HG03442 (cell line): ENCODE measurements around the gene MAP2K5.
A peak's percentile ranks its signal among the peaks of the same experiment; 100 is the strongest.

Experiments used
- ATAC-seq: cut with Tn5 transposase; IDR thresholded peaks from one replicate; pipeline ENCODE4 v1.9.1; 2021; ENCODE audit warnings: mild to moderate bottlenecking, moderate library complexity; ENCODE audit not compliant: unreplicated experiment

The MAP2K5 gene

DNA sequence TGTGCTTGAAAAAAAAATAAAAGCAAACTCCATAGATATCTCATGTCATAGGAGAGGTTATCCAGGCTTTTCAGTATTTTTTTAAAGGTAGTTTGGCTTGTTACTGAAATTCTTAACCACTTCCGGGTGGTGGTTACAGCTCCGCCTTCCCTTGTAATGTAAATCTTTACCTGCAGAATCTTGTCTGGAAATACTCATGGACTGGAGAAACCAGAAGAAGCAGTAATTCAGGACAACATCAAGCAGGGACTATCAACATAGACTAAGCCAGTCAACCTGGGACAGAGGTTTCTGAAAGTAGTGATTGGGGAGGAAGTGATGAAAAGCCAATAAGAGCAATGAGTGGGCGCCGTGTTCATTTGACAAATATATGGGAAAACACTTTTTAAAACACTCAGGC, 203.9 kb downstream of the MAP2K5 start:
- no peak for ATAC-seq

DNA sequence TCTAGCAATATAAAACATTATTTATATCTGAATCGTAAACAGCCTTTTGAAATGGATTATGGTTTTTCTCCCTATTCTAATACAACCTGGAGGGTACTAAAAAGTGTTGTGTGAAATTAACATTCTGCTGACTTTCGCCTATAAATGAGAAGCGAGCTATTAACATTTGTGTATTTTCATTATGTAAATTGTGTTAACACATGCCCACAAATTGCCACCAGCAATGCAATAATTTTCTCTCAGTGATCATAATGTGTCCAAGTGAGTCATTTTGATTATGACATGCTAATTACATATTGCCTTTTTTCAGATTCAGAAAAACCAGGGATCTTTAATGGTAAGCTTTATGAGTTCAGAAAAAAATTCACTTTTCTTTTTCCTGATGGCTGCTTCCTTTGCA, 205.4 kb downstream of the MAP2K5 start:
- ATAC-seq = no peak

DNA sequence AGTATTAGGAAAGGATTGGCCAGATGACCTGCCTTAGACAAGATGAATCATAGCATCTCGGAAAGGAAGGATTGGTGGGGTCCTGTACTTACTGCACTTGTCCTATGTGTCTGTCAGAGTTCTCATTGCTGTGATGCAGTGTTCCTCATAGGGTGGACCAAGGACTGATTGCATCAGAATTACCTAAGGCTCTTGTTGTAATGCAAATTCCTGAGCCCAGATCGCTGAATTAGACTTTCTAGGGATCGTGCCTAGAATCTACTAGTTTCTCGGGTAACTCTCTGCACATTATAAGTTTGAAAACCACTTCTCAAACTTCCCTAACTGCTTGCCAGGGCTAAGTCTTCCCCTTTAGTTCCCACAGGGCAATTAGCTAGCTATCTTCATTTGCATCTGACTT, 207.9 kb downstream of the MAP2K5 start:
- ATAC-seq = no peak

DNA sequence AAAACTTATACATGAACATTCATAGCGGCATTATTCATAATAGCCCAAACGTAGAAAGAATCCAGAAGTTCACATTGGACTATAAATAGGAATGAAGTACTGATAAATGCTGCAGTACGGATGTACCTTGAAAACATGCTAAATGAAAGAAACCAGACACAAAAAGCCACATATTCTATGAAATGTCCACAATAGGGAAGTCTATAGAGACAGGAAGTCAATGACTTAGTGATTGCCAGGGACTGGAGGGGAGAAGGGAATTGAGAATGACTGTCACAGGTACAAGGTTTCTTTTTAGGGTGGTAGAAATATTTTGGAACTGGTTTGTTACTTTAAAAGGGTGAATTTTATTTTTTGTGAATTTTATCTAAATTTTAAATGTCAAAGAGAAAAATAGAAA, 211.4 kb downstream of the MAP2K5 start:
- no peak for ATAC-seq

DNA sequence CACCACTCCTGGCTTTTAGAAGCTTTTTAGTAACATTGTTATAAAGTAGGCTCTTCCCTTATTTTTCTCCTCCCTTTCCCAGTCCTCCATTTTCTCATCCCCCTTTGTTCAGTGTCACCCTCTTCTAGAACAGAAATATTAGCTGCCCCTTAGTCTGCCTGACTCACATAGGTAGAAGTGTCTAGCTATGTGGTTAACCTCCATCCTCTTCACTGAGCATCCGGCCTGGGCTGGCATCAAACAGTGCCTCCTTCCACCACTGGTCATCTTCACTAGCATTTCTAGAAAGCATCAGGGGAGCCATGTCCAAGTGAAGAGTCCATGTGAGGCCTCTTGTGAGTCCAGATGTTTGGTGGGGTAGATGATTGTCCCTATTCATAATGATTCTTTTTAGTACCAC, 212.8 kb downstream of the MAP2K5 start:
- ATAC-seq = no peak

DNA sequence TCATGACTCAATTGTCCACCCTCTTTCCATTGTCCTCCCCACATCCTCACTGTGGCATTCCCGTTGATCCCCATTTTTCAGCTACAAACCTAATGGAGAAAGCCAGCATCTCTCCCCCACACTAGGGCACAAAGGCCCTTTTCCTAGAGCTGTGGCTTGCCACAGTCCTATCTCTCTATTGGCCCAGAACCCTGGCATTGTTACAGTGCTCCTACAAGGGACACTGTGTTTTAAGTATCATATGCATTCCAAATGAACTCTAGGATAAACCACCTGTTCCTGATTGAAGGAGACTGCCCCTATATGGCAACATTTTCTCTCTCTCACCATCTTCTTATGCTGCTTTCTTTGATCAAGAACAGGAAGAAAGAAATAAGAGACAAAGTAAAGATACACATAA, 213.4 kb downstream of the MAP2K5 start:
- no peak for ATAC-seq

DNA sequence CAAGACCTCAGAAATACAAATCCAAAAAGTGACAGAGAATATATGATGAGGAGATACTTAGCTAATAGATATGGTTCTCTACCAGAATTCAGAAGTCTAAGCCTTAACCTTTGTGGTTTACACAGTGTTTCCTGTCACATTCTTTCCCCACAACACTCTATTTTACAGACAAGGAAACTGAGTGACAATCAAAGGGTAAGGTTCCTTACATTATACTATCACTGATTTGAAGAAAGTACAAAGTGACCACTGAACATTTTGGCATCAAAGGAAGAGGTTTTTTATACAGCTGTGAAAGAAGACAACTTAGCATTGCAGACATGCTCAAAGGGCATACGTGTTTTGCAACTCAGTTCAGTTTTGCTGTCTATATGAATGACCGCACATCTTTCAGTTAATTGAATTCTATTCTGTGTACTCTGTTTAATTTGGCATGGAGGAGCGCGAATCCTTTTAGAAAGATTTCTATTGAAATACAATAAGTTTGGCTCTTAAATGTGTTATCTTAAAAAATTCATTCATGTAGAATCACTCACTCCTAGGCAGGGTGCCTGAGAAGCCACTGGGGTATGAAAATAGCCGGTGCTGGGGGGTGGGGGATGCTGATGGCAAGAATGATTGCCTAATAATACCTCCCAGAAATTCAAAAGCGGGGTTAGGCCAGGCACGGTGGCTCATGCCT, 216.3 kb downstream of the MAP2K5 start:
- no peak for ATAC-seq

DNA sequence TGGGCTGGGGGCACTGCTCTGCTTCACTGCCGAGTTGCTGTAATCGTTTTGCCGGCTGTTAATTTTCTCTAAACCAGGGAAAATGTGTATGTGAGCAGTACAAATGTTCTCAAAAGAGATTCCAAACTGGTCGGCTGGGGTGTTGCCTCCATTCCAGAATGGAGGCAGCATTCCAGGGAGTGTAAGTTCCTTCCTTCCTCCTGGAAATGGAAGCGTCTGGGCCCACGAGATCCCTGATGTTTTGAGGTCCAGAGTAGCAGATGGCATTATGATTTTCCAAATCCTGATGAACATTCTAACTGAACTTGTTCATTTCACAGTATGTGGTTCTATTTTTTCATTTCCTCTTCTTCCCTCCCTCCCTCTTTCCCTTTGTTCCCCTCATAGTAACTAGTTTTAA, 218.4 kb downstream of the MAP2K5 start:
- no peak for ATAC-seq

DNA sequence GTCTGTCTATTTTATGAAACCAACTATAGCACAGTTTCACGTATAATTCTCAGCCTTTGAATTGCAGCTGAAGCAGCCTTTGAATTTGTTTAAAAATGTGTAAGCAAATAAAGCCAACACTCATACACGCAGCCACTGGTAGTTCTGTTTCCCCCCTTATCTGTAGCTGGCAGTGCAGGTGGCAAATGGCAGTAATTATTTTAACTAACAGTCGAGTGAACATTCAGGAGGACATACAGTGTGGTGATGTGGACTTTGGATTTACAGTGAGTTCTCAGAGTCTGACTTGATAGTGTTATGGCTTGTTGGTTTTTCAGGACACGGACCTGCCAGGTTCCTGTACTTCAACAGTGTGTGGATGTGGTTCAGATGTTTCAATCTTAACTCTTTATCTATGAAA, 218.8 kb downstream of the MAP2K5 start:
- ATAC-seq = no peak

DNA sequence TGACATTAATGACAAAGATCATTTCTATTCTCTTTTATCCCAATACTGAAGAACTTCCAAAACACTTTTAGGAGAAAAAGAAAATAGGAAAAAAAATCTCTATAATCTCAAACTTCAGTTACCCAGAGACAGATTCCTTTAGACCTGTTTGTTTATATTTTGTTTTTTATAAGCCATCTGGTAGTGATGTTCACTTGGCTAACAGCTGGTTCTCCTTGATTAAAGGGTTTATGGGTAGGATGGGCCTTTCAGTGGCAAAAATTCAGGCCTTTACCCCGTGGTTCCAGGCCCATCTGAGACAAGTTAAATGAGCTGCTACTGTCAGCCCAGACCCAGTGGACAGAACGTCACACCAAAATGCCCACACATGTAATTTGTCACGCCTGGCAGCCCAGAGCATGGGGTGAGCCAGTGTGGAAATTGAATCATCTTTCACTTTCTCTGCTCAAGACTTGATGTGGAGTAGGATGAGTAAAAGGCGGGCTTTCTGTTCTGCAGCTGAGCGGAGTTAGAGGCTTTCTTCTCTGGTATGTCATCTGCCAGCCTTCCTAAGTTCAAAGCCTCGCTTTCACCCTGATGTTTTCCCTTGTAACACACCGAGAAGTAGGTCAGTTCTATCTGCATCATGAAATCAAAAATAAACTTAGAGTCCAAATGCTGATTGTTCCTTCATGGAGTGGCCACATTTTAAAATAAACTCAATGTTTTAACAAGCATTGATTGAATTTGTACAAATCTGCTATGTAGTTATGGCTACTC, 220.3 kb downstream of the MAP2K5 start:
- peak; percentile 88 for ATAC-seq

DNA sequence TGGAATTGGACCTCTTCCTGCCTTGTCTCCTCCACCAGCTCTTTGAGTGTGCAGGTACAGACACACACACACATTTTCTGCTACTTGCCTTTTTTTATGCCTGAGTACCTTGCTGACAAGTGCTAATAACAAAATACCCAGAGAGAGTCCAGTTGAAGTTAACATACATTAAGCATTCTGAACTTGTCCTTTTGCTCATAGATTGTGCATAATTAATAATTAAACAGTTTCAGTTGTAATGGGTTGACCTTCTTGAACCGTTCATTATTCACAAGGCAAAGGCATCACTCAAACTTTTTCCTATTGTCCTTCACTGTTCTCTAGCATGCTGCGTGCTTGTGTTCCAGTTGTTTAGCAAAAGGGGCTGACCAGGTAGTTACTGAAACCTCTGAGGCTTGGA, 223.2 kb downstream of the MAP2K5 start:
- ATAC-seq = no peak

DNA sequence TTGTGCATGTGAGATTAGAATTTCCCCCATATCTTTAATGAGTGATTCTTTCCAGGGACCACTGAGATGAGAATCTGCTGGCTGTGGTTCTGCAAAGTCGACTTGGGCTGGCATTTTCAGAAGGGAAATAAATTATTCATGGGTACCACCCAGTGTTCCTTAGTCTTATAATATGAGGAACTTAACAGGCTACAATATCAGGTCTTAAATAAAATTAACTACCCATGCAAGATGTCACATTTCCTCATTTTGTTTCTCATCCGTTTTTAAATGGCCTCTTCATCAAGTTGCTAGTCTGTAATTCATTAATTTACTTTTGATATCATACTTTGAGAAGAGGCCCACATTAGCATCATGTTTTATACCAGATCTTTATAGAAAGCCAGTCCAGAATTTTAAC, 224.5 kb downstream of the MAP2K5 start:
- no peak for ATAC-seq

DNA sequence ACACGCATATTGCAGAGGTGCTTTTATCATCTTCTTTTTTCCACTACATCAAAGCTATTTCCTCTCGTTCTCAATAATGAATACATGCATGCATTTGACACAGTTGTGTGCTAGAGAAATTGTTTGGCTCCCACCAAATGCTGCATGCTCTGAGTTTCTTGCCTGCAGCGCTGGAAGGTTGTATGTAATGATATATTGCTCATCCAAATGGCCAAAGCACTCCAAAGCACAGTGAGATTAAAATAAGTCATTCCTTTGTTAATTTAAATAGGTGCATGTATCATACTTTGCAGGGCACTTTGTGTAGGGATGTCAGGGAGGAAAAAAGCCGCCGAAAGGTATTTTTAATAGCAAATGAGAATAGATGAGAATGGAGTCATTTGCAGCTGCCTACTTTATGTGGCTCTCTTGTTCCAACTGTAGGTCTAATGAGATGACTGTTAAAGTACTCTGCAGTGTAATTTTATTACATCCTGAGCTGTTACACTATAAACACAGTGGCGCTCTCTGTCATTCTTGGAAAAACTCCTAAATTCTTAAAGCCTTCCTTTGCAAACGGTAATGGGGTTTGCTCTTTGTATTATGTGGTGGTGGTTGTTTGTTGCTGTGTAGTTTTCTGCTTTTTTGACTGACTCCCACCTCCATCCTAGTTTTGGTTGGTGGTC, 225.9 kb downstream of the MAP2K5 start:
- ATAC-seq = no peak

DNA sequence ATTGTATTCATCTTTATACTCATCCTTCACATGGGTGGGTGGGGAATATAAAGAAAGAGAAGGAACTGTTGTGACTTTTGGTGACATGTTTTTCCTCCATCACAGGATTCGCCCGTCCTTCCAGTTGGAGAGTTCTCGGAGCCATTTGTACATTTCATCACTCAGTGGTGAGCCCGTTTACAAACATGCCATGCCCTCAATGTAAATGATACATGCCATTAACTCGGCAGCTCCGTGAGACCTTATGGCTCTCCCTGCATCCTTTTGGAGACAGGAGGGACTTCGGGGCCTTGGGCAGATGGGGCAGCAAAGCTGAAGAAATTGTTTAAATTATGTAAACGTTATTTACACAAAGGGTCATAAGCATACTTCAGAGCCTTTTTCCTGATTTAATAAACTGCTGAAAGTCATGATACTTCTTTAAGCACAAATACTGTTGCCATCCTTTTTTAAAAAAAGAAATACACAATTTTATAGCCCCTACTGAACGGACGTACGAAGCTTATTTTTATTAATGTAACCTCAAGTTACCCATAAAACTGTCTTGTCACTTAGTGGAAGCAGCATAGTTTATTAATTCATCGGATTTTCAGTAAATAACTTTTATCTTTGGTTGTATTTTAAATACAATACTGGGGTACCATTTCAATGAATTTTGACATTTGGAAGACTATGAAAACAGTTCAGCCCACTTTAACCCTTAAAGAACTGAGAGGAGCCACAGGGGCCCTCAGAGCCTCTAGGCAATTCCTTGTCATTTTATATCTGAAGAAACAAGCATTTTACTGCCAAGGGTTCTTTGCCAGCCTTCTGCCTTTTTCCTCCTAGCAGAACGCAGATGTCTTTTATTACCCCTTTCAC, 227.2 kb downstream of the MAP2K5 start:
- no peak for ATAC-seq

DNA sequence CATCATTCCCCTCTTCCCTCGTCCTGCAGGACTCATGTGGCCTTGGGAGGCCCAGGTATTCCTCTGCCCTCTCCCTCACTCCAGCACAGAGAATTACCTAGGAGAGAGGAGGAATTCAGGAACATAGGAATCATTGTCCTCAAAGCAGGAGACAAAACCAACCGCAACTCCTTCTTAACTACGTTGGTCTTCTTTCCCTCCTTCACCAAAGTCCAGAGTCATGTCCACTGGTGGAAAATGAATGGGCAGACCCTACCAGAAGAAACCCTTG, 227.8 kb downstream of the MAP2K5 start:
- no peak for ATAC-seq

DNA sequence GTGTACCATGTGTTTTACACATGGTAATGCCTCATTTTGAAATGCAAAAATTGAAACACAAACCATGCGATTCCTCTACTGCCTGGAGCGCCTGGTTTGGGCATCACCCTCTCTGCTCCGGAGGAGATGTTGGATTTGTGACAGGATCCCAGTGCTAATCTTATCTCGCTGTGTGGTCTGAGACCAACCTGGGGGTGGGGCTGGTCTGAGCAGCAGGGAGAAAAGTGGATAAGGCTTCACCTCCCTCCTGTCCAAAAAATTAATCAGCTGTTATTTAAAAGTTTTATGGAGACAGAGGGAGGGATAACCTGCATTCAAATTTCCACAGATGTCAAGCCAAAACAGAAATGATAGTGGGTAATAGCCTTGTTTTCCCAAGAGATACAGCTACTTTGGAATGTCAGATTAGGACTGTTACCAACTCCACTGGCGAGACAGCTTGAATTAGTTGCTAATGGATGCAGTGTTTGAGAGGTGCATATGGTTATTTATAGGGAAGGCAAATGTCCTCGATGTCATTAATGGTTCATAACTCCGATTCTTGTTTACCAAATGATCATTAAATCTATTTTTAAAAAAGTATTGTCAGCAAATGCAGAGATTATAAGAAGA, 228.8 kb downstream of the MAP2K5 start:
- no peak for ATAC-seq

DNA sequence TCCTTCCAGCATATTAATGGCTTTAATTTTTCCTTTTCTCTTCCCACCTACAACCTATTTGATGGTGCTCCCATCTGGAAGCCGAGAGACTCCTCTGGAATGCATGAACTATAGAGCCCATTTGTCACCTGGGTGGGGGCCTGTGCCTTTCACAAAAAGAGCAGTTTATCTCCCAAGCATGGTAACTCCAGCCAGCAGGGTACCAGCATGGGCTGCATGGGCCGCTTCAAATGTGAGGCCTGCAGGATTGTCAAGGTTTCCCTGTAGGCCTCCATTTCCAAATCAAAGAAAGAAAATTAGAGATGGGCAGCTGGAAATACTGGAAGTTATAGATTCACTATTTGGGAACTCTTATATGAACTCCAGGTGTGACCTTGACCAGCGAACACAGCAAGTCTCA, 232.1 kb downstream of the MAP2K5 start:
- no peak for ATAC-seq

DNA sequence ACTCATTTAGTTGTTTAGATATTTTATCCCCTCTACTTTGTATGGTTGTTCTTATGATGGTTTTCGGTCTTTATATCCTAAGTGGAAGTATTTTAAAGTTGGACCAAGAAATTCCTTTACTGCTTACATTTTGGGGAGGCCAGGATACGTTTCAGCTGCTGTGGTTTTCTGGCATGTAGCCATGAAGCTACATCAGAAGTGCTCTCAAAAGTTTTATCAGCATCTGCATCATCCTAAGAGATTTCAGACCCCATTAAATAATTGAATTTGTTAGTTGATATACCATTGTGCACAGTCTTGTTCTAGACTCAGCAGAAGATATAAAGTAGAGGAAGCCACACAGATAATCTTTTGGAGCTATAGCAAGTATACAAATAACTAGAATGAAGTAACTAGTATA, 232.7 kb downstream of the MAP2K5 start:
- no peak for ATAC-seq

DNA sequence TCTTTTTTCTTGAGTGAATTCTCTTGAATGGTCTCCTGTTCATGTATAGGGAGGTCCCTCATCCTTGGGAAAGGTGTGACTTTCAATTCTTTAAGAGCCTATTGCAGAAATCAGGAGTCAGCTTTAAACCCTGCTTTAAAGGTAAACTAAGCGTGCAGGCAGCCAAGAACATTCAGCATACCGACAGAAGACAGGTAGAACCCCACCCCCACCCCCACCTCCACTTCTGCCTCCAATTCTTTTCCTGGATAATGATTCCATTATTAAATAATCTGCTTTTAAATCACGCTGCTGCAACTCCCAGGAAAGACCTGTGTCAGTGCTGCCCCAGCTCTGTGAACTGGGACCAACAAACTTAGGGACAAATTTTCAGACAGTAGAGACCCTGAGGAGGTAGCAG, 233.5 kb downstream of the MAP2K5 start:
- no peak for ATAC-seq

DNA sequence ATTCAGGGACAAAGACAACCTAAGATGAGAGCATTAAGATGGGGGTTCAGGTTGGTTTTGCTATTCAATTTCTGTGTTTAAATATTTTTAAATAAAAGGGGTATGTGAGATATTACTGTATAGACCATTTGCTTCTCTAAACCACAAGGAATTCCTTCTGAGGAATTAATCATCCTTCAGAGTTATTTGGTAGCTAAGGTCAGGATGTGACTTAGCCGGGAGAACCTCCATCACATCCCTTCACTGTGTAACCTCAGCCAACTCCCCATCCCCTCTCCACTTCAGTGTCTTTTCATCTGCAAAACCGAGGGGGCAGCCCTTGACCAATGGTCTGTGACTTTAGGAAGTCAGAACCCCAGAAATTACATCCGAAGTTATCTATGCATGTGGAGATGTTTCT, 234.1 kb downstream of the MAP2K5 start:
- ATAC-seq = no peak

DNA sequence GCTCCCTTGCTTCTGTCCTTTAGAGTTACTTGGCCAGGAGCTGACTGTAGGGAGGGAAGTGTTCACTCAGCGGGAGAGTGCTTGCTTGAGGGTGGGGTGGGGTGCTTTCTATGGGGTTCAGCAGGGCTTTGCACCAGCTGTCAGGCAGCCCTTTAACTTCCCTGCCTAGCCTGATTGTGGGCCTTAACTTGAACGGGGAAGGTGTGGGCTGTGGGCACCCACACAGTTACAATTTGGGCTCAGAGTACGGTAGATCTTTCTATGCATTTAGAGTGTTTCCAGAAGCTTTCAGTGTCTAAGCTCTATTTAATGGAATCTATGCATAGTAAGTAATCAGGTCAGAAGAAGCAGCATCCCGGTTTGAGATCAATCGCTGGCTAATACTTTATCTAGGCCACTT, 234.6 kb downstream of the MAP2K5 start:
- ATAC-seq = no peak
